ENCODE measurements around the gene ATP10A.

Gene ATP10A

DNA sequence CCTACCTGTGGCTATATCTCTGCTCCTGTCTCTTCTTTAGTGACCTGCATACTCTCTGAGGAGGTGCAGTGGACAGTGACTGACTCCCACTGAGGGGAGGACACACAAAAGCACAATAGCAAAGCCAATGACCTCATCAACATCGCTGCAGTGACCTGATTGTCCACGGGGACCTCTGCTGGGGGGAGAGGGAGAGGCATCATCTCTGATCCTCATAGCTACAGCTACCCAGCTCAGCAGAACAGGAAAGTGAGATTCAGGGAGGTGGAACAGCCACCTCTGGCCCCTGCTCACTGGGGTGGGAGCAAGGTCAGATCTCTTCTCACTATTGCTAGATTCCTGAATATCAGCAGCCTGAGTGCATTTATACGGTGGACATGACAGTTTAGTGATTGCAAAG, 179.2 kb downstream of the ATP10A start:
- DNase-seq (ENCODE audit: low read depth, low spot score) = no peak
- H3K36me3 ChIP-seq (ENCODE audit: control insufficient read depth, insufficient read depth, low read length) = no peaks in the 10 kb centered on the region
- no peak overlapping the region for H3K27ac ChIP-seq (ENCODE audit: low read length)
- WGBS (ENCODE audit: insufficient coverage, insufficient read length) = no CpG with 5 or more reads among the region's 3 CpGs
- no peak overlapping the region for H3K4me3 ChIP-seq (ENCODE audit: low read length)
- no peaks in the 10 kb centered on the region for H3K27me3 ChIP-seq (ENCODE audit: control insufficient read depth, insufficient read depth, low read length)
- H3K9me3 ChIP-seq (ENCODE audit: control insufficient read depth, insufficient read depth, low read length) = no peaks in the 10 kb centered on the region; the same call in 1 of the 2 replicates
- H3K4me1 ChIP-seq (ENCODE audit: control insufficient read depth, insufficient read depth, low read length) = no peaks in the 10 kb centered on the region

DNA sequence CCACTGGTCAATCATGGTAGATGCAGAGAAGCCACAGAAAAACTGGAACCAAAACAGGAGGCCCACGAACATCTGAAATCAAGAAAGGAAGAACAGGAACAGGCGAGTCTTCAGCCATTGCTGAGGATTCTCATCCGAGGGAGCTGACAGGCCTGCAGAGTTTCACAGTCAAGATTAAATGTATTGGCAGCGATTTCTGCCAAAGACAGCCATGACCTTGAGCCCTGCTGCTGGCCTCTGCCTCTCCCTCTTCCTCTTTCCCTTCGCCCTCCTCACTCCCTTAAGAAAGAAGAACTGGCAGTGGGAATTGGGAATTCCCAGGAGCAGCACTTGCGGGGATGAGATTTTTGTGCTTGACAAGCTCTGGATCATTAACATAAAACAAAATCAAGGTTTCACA, 179.7 kb downstream of the ATP10A start:
- H3K36me3 ChIP-seq (ENCODE audit: control insufficient read depth, insufficient read depth, low read length) = no peaks in the 10 kb centered on the region
- H3K4me1 ChIP-seq (ENCODE audit: control insufficient read depth, insufficient read depth, low read length) = no peaks in the 10 kb centered on the region
- no CpG with 5 or more reads among the region's 6 CpGs for WGBS (ENCODE audit: insufficient coverage, insufficient read length)
- no peaks in the 10 kb centered on the region for H3K27me3 ChIP-seq (ENCODE audit: control insufficient read depth, insufficient read depth, low read length)
- H3K9me3 ChIP-seq (ENCODE audit: control insufficient read depth, insufficient read depth, low read length) = no peaks in the 10 kb centered on the region; the same call in 1 of the 2 replicates
- no peak for DNase-seq (ENCODE audit: low read depth, low spot score)
- no peak overlapping the region for H3K27ac ChIP-seq (ENCODE audit: low read length)
- H3K4me3 ChIP-seq (ENCODE audit: low read length) = no peak overlapping the region

DNA sequence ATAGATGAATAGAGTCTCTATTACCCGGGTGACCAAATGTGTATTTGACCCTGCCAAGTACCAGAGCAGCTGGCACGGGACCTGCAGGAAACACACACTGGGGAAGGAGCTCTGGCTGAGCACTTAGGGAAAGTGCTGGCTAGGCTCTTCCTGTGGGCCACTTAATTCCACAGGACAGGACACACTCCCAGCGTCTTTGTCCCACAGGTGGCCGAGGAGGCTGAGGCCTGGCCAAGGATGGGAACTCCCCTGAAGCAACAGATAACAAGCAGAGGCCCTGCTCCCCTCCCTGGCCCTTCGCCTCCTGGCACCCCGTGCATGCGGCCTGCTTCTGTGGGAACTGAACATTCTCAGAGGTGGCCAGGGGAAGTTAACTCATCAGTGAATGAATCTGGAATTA, 180.8 kb downstream of the ATP10A start:
- no peak for DNase-seq (ENCODE audit: low read depth, low spot score)
- H3K27ac ChIP-seq (ENCODE audit: low read length) = no peak overlapping the region
- H3K9me3 ChIP-seq (ENCODE audit: control insufficient read depth, insufficient read depth, low read length) = no peaks in the 10 kb centered on the region; the same call in 1 of the 2 replicates
- H3K27me3 ChIP-seq (ENCODE audit: control insufficient read depth, insufficient read depth, low read length) = no peaks in the 10 kb centered on the region
- H3K4me1 ChIP-seq (ENCODE audit: control insufficient read depth, insufficient read depth, low read length) = peaks cover 5% of the 10 kb centered on the region
- H3K4me3 ChIP-seq (ENCODE audit: low read length) = no peak overlapping the region
- H3K36me3 ChIP-seq (ENCODE audit: control insufficient read depth, insufficient read depth, low read length) = no peaks in the 10 kb centered on the region
- no CpG with 5 or more reads among the region's 7 CpGs for WGBS (ENCODE audit: insufficient coverage, insufficient read length)

DNA sequence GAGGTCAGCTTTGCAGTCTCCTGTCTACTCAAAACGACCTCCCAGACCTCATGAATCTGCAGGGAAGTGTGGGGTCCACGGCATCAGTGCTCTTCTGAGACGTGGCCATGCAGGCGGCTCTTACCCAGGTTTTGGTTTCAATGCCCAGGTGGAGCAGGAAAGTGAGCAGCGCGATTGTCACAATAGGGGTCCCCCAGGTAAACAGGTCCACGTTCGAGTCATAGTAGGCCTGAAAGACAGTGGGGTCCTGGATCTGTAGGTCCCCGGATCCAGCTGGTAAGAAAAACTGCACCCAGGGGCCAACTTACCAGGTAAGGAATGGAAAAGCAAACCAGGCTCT, 182.5 kb downstream of the ATP10A start:
- H3K9me3 ChIP-seq (ENCODE audit: control insufficient read depth, insufficient read depth, low read length) = no peaks in the 10 kb centered on the region; the same call in 1 of the 2 replicates
- H3K27ac ChIP-seq (ENCODE audit: low read length) = no peak overlapping the region
- no peak overlapping the region for H3K4me3 ChIP-seq (ENCODE audit: low read length)
- no CpG with 5 or more reads among the region's 9 CpGs for WGBS (ENCODE audit: insufficient coverage, insufficient read length)
- H3K4me1 ChIP-seq (ENCODE audit: control insufficient read depth, insufficient read depth, low read length) = peaks cover 5% of the 10 kb centered on the region
- no peak for DNase-seq (ENCODE audit: low read depth, low spot score)
- H3K27me3 ChIP-seq (ENCODE audit: control insufficient read depth, insufficient read depth, low read length) = no peaks in the 10 kb centered on the region
- no peaks in the 10 kb centered on the region for H3K36me3 ChIP-seq (ENCODE audit: control insufficient read depth, insufficient read depth, low read length)

DNA sequence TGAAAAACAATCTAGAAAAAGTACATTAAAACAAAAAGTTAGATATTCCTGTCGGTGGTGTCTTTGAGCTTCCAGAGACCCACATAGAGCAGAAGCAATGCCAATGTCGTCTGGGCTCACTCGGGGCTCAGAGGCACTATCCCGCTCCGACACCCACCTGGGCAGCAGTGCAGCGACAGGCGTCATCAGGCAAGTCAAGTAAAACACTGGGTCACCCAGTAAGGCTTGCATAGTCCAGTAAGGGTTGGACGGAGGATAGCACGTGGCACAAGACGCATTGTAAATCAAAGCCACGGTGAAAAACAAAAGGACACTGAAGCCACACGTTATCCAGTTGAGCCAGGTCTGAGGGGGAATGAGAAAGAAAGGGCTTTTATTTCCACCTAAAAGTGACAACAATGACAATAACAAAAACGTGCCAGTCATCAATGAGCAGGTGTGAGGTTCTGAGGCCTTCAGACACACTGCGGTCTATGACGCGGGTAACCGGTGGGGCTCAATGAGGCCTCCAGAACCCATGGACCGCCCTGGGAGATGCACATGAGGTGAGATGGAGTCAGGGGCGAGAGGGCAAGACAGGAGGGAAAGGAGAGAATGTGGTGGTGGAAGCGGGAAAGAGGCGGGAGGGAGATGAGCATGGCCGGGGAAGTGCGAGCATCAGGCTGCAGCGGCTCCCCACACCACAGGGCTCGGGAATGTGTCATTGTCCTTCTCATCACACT, 183.0 kb downstream of the ATP10A start:
- no peaks in the 10 kb centered on the region for H3K36me3 ChIP-seq (ENCODE audit: control insufficient read depth, insufficient read depth, low read length)
- H3K27me3 ChIP-seq (ENCODE audit: control insufficient read depth, insufficient read depth, low read length) = no peaks in the 10 kb centered on the region
- WGBS (ENCODE audit: insufficient coverage, insufficient read length) = no CpG with 5 or more reads among the region's 25 CpGs
- H3K4me3 ChIP-seq (ENCODE audit: low read length) = no peak overlapping the region
- H3K27ac ChIP-seq (ENCODE audit: low read length) = no peak overlapping the region
- no peaks in the 10 kb centered on the region; the same call in 1 of the 2 replicates for H3K9me3 ChIP-seq (ENCODE audit: control insufficient read depth, insufficient read depth, low read length)
- no peak for DNase-seq (ENCODE audit: low read depth, low spot score)
- H3K4me1 ChIP-seq (ENCODE audit: control insufficient read depth, insufficient read depth, low read length) = peaks cover 5% of the 10 kb centered on the region

DNA sequence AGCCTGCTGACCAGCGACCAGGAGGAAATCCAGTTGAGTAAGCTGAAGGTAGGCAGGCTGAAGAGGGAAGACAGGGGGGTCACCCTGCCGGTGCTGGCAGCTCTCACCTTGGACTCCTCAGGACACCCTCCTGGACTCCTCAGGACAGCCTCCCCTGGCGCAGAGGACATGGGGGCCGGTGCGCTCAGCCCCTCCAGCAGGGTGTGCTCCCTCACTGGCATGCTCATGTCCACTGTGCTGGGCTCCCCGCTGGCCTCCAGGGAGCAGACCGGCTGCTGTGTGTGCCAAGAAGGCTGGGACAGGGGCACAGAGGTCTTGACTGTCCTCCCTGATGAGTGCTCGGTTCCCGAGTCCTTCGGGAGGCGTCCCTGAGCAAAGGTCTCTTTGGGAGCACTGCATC, 183.6 kb downstream of the ATP10A start:
- peaks cover 5% of the 10 kb centered on the region for H3K4me1 ChIP-seq (ENCODE audit: control insufficient read depth, insufficient read depth, low read length)
- H3K27me3 ChIP-seq (ENCODE audit: control insufficient read depth, insufficient read depth, low read length) = no peaks in the 10 kb centered on the region
- H3K36me3 ChIP-seq (ENCODE audit: control insufficient read depth, insufficient read depth, low read length) = no peaks in the 10 kb centered on the region
- WGBS (ENCODE audit: insufficient coverage, insufficient read length) = no CpG with 5 or more reads among the region's 11 CpGs
- DNase-seq (ENCODE audit: low read depth, low spot score) = no peak
- H3K4me3 ChIP-seq (ENCODE audit: low read length) = no peak overlapping the region
- no peaks in the 10 kb centered on the region; the same call in 1 of the 2 replicates for H3K9me3 ChIP-seq (ENCODE audit: control insufficient read depth, insufficient read depth, low read length)
- H3K27ac ChIP-seq (ENCODE audit: low read length) = no peak overlapping the region

DNA sequence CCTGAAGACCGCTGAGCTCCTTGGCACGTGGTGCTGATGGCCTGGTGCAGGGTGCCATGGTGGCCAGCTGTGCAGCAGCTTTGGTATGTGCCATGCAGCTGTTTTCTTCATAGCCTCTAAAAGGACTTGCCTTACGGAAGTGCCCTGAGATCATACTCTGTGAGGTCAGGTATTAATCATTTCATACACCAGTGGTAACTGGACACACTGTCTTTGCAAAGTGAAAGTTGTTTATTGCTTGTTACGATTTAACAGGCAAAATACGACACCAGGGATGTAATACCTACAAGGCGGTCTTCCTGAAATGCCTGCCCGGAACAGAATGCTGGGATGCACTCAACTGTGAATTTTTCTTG, 184.6 kb downstream of the ATP10A start:
- Histone ChIP-seq H3K27ac (ENCODE audit: low read length) (no peak overlapping the region), H3K27me3 (ENCODE audit: control insufficient read depth, insufficient read depth, low read length) (no peaks in the 10 kb centered on the region), H3K36me3 (ENCODE audit: control insufficient read depth, insufficient read depth, low read length) (no peaks in the 10 kb centered on the region), H3K4me3 (ENCODE audit: low read length) (no peak overlapping the region), H3K4me1 (ENCODE audit: control insufficient read depth, insufficient read depth, low read length) (peaks cover 5% of the 10 kb centered on the region), H3K9me3 (ENCODE audit: control insufficient read depth, insufficient read depth, low read length) (no peaks in the 10 kb centered on the region; the same call in 1 of the 2 replicates)
- DNase-seq (ENCODE audit: low read depth, low spot score) = no peak
- WGBS (ENCODE audit: insufficient coverage, insufficient read length) = no CpG with 5 or more reads among the region's 7 CpGs

DNA sequence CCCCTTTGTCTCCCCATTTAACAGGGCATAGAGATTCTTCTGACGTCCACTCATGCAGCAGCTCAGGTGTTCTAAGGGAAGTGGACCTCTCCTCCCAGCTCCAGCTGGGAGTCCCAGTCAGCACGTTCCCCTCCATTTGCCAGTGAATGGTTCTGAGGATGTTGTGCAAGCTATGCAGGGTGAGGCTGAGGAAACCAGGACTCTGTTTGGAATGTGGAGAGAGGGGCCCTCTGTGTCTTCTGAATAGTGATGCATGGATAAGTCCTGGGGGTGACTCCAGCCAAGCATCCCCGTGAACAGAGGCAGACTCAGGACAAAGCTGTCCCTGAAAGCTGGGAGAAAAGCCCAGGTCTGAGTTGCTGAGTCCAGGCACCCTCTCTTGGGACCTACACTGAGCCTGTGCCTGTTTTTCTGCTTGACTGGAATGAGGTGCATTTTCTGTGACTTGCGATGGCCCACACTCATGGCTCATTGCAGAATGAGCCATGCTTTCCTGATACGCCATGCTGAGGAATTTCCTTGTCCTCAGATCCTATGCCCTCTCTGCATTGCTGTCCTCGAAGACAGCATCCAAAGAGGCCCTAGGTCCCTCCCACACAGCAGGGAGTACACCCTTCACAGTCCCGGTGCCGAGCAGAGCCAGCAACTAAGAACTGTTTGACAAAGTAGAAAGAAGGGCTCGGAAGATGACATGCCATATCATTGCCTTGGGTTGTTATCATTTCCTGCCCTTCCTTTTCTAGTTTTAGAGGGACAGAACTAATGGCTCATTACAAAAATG, 185.2 kb downstream of the ATP10A start:
- no peak overlapping the region for H3K4me3 ChIP-seq (ENCODE audit: low read length)
- DNase-seq (ENCODE audit: low read depth, low spot score) = no peak
- no peak overlapping the region for H3K27ac ChIP-seq (ENCODE audit: low read length)
- no CpG with 5 or more reads among the region's 9 CpGs for WGBS (ENCODE audit: insufficient coverage, insufficient read length)
- H3K9me3 ChIP-seq (ENCODE audit: control insufficient read depth, insufficient read depth, low read length) = no peaks in the 10 kb centered on the region
- H3K36me3 ChIP-seq (ENCODE audit: control insufficient read depth, insufficient read depth, low read length) = no peaks in the 10 kb centered on the region
- H3K27me3 ChIP-seq (ENCODE audit: control insufficient read depth, insufficient read depth, low read length) = no peaks in the 10 kb centered on the region
- peaks cover 5% of the 10 kb centered on the region for H3K4me1 ChIP-seq (ENCODE audit: control insufficient read depth, insufficient read depth, low read length)

DNA sequence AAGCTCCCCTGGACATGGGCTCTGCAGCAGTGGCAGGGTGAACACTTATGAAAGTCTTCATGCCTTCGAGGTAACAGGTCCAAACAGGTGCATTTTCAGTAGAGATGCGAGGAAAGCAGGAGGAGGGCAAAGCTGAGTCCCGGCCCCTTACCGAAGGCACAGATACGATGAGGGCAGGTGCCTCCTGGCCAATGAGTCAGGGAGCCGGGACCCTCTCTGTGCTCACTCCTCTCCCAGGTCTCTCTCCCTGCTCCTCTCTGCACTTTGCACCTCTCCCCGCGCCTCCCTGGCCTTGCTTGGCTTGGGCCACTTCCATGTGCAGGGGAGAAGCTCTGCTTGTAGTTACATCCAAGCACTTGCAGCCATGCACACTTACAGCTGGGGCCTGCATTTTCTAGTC, 187.1 kb downstream of the ATP10A start:
- H3K36me3 ChIP-seq (ENCODE audit: control insufficient read depth, insufficient read depth, low read length) = no peaks in the 10 kb centered on the region
- no peaks in the 10 kb centered on the region for H3K27me3 ChIP-seq (ENCODE audit: control insufficient read depth, insufficient read depth, low read length)
- H3K27ac ChIP-seq (ENCODE audit: low read length) = no peak overlapping the region
- H3K4me1 ChIP-seq (ENCODE audit: control insufficient read depth, insufficient read depth, low read length) = peaks cover 8% of the 10 kb centered on the region
- no CpG with 5 or more reads among the region's 8 CpGs for WGBS (ENCODE audit: insufficient coverage, insufficient read length)
- H3K9me3 ChIP-seq (ENCODE audit: control insufficient read depth, insufficient read depth, low read length) = no peaks in the 10 kb centered on the region
- DNase-seq (ENCODE audit: low read depth, low spot score) = no peak
- H3K4me3 ChIP-seq (ENCODE audit: low read length) = no peak overlapping the region

DNA sequence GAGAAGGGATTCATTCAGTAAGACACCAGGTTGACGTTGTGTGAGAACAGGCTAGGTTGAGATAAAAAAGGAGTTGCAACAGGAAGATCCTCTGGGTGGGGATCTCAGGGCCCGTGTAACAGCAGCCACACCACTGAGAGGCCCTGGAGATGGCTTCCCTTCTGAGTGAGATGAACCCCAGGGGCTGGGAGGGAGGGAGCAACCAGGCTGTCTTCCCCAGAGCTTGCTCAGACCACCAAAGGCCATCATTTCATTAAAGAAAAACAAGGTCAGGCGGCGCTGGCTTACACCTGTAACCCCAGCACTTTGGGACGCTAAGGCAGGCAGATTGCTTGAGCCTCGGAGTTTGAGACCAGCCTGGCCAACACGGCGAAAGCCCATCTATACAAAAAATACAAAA, 187.7 kb downstream of the ATP10A start:
- no peak overlapping the region for H3K27ac ChIP-seq (ENCODE audit: low read length)
- no peak for DNase-seq (ENCODE audit: low read depth, low spot score)
- peaks cover 8% of the 10 kb centered on the region for H3K4me1 ChIP-seq (ENCODE audit: control insufficient read depth, insufficient read depth, low read length)
- no peak overlapping the region for H3K4me3 ChIP-seq (ENCODE audit: low read length)
- WGBS (ENCODE audit: insufficient coverage, insufficient read length) = no CpG with 5 or more reads among the region's 8 CpGs
- no peaks in the 10 kb centered on the region for H3K36me3 ChIP-seq (ENCODE audit: control insufficient read depth, insufficient read depth, low read length)
- H3K9me3 ChIP-seq (ENCODE audit: control insufficient read depth, insufficient read depth, low read length) = no peaks in the 10 kb centered on the region
- no peaks in the 10 kb centered on the region for H3K27me3 ChIP-seq (ENCODE audit: control insufficient read depth, insufficient read depth, low read length)
